ENCODE data around the gene APOL1. TPM values are rescaled to one million over a fixed set of nuclear protein-coding genes. Genes with fewer than 3 reads are reported as not detected.
"Not testable (repeated sequence)": the region's sequence is repeated elsewhere in the genome, so short reads cannot be mapped to it uniquely, and the experiment has no call there.

Gene APOL1
- total RNA-seq, 6 experiments from 2014 or later: 85.1 to 299 (median 119) TPM

GRCh38 chr22:36227396-36227795 lies 25.5 kb upstream of the APOL1 start:
- 100% methylated on average over 2 of the region's 9 CpGs for WGBS (ENCODE audit: insufficient coverage, low coverage, low lambda C conversion rate, missing lambda C conversion rate)
- H3K36me3 ChIP-seq: peaks cover 0 to 35% (median 17%) of the 10 kb centered on the region in 4 donors
- no peaks in the 10 kb centered on the region for H3K4me1 ChIP-seq
- TF ChIP-seq POLR2A (IDR thresholded peaks at IDR 0.05) (no peak), CTCF (IDR thresholded peaks at IDR 0.05) (no peak)
- ATAC-seq: peak in 2 of 4 donors; percentile 2 to 5
- no peaks in the 10 kb centered on the region for H3K27me3 ChIP-seq
- DNase-seq: no peak
- H3K27ac ChIP-seq: no peak overlapping the region
- no peaks in the 10 kb centered on the region for H3K9me3 ChIP-seq
- no peak overlapping the region for H3K4me3 ChIP-seq
- intact Hi-C loops (cut with DNase I): loop anchor here in 1 of 2 donors (10.0 kb wide), 1 partner anchor 83 kb away; no protein-coding TSS in a partner anchor

GRCh38 chr22:36227806-36228205 lies 25.1 kb upstream of the APOL1 start:
- 84% methylated on average over 5 of the region's 8 CpGs for WGBS (ENCODE audit: insufficient coverage, low coverage, low lambda C conversion rate, missing lambda C conversion rate)
- H3K27ac ChIP-seq: no peak overlapping the region
- no peak overlapping the region for H3K4me3 ChIP-seq
- peaks cover 0 to 39% (median 17%) of the 10 kb centered on the region in 4 donors for H3K36me3 ChIP-seq
- TF ChIP-seq POLR2A (IDR thresholded peaks at IDR 0.05): no peak
- TF ChIP-seq CTCF (IDR thresholded peaks at IDR 0.05): no peak
- no peak for DNase-seq
- peak in 1 of 4 donors; percentile 3 for ATAC-seq
- no peaks in the 10 kb centered on the region for H3K9me3 ChIP-seq
- H3K27me3 ChIP-seq: no peaks in the 10 kb centered on the region
- no peaks in the 10 kb centered on the region for H3K4me1 ChIP-seq
- intact Hi-C loops (cut with DNase I): loop anchor here in 1 of 2 donors (10.0 kb wide), 1 partner anchor 83 kb away; no protein-coding TSS in a partner anchor

- H3K36me3 ChIP-seq: peaks cover 0 to 42% (median 17%) of the 10 kb centered on the region in 4 donors
- WGBS (ENCODE audit: insufficient coverage, low coverage, low lambda C conversion rate, missing lambda C conversion rate): 83% methylated on average over 1 of the region's 1 CpG
Observed at GRCh38 chr22:36228369-36228768, 24.6 kb upstream of the APOL1 start.

GRCh38 chr22:36228944-36229343 lies 24.0 kb upstream of the APOL1 start:
- DNase-seq: no peak

More at GRCh38 chr22:36228369-36228768, 24.6 kb upstream of the APOL1 start:
- intact Hi-C loops (cut with DNase I): loop anchor here in 1 of 2 donors (10.0 kb wide), 1 partner anchor 84 kb away; no protein-coding TSS in a partner anchor
- DNase-seq, H3K4me3 ChIP-seq, ATAC-seq, H3K9me3 ChIP-seq, H3K4me1 ChIP-seq, H3K27me3 ChIP-seq, H3K27ac ChIP-seq: not testable (repeated sequence)

GRCh38 chr22:36229649-36230048 lies 23.3 kb upstream of the APOL1 start:
- H3K9me3 ChIP-seq, DNase-seq, H3K27ac ChIP-seq, H3K4me3 ChIP-seq, H3K27me3 ChIP-seq: not testable (repeated sequence)
- peak; percentile 4 to 54 (median 38) for ATAC-seq
- Histone ChIP-seq H3K36me3 (peaks cover 0 to 47% (median 17%) of the 10 kb centered on the region in 4 donors), H3K4me1 (peaks cover 0 to 12% (median 0%) of the 10 kb centered on the region in 4 donors)
- intact Hi-C loops (cut with DNase I): loop anchor here (10.0 kb wide), 2 partner anchors 55 to 85 kb away; no protein-coding TSS in a partner anchor
- WGBS (ENCODE audit: insufficient coverage, low coverage, low lambda C conversion rate, missing lambda C conversion rate): 100% methylated on average over 1 of the region's 3 CpGs

More at GRCh38 chr22:36228944-36229343, 24.0 kb upstream of the APOL1 start:
- H3K9me3 ChIP-seq: no peaks in the 10 kb centered on the region
- TF ChIP-seq CTCF (IDR thresholded peaks at IDR 0.05) (no peak), POLR2A (IDR thresholded peaks at IDR 0.05) (no peak)
- WGBS (ENCODE audit: insufficient coverage, low coverage, low lambda C conversion rate, missing lambda C conversion rate): 90% methylated on average over 2 of the region's 7 CpGs
- ATAC-seq: no peak
- H3K36me3 ChIP-seq: peaks cover 0 to 44% (median 17%) of the 10 kb centered on the region in 4 donors
- no peak overlapping the region for H3K27ac ChIP-seq
- H3K4me1 ChIP-seq: peaks cover 0 to 10% (median 0%) of the 10 kb centered on the region in 4 donors
- intact Hi-C loops (cut with DNase I): loop anchor here in 1 of 2 donors (10.0 kb wide), 1 partner anchor 84 kb away; no protein-coding TSS in a partner anchor
- H3K27me3 ChIP-seq: no peaks in the 10 kb centered on the region
- H3K4me3 ChIP-seq: no peak overlapping the region

GRCh38 chr22:36231051-36231450 lies 21.9 kb upstream of the APOL1 start:
- H3K4me3 ChIP-seq, ATAC-seq, H3K27me3 ChIP-seq, H3K9me3 ChIP-seq, DNase-seq, H3K27ac ChIP-seq: not testable (repeated sequence)
- WGBS (ENCODE audit: insufficient coverage, low coverage, low lambda C conversion rate, missing lambda C conversion rate): 78% methylated on average over 3 of the region's 5 CpGs
- H3K36me3 ChIP-seq: peaks cover 0 to 47% (median 17%) of the 10 kb centered on the region in 4 donors
- peaks cover 0 to 12% (median 2%) of the 10 kb centered on the region in 4 donors for H3K4me1 ChIP-seq
- intact Hi-C loops (cut with DNase I): loop anchor here (10.0 kb wide), 1 partner anchor 54 kb away; no protein-coding TSS in a partner anchor

Data from right lobe of liver (tissue), 6 donors.